ENCODE measurements around the gene ABRACL. TPM values are rescaled to one million over a fixed set of nuclear protein-coding genes. Genes with fewer than 3 reads are reported as not detected.

Gene ABRACL
- total RNA-seq, 1 donor from 2014 or later: 33.2 TPM

DNA sequence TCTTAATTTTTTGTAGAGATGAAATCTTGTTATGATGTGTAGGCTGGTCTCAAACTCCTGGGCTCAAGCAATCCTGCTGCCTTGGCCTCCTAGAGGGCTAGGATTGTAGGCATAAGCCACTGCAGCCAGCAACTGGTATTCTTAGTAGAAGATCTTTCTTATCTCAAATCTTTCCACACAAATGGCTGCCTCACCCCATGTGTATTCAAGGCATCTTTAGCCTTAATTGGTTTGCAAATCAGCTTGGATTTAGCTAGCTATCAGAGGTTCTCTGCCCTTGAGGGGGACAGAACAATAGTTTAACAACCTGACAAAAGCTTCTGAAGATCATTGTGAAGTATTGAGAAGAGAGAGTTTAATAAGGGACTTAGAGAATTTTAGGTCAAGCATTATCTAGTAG is 17.9 kb upstream of the ABRACL start:
- peaks cover 2% of the 10 kb centered on the region for H3K9me3 Mint-ChIP-seq (ENCODE audit: unreplicated experiment)
- DNase-seq: no peak
- no peaks in the 10 kb centered on the region for H3K4me1 Mint-ChIP-seq (ENCODE audit: low read depth, unreplicated experiment)
- no peak overlapping the region for H3K4me3 Mint-ChIP-seq (ENCODE audit: unreplicated experiment)
- no peak overlapping the region for H3K27ac Mint-ChIP-seq (ENCODE audit: unreplicated experiment)
- no peak for TF ChIP-seq CTCF (IDR thresholded peaks at IDR 0.05; ENCODE audit: partially characterized antibody, unreplicated experiment)
- H3K36me3 Mint-ChIP-seq (ENCODE audit: unreplicated experiment): no peaks in the 10 kb centered on the region
- H3K27me3 Mint-ChIP-seq (ENCODE audit: unreplicated experiment): peaks cover 6% of the 10 kb centered on the region

DNA sequence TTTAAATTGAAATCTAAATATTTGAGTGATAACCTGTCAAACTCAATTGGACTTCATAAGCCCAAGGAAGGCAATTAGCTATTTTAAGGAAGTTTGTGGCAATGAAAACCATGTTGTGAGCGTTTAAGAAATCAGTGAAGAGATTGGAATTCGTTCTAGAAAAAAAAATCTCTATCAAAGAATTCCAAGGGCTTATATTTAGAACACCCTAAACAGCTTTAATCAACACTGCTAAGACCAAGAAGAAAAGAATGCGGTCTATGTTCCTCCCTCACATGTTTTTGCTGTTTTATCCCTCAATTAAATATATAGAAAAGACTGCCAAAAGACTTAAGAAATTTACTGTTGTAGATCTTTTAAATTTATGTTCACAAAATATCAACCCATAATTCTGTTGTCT is 16.6 kb upstream of the ABRACL start:
- peaks cover 2% of the 10 kb centered on the region for H3K9me3 Mint-ChIP-seq (ENCODE audit: unreplicated experiment)
- peaks cover 2% of the 10 kb centered on the region for H3K4me1 Mint-ChIP-seq (ENCODE audit: low read depth, unreplicated experiment)
- DNase-seq: no peak
- peaks cover 6% of the 10 kb centered on the region for H3K27me3 Mint-ChIP-seq (ENCODE audit: unreplicated experiment)
- H3K4me3 Mint-ChIP-seq (ENCODE audit: unreplicated experiment): no peak overlapping the region
- no peak overlapping the region for H3K27ac Mint-ChIP-seq (ENCODE audit: unreplicated experiment)
- no peak for TF ChIP-seq CTCF (IDR thresholded peaks at IDR 0.05; ENCODE audit: partially characterized antibody, unreplicated experiment)
- H3K36me3 Mint-ChIP-seq (ENCODE audit: unreplicated experiment): no peaks in the 10 kb centered on the region

DNA sequence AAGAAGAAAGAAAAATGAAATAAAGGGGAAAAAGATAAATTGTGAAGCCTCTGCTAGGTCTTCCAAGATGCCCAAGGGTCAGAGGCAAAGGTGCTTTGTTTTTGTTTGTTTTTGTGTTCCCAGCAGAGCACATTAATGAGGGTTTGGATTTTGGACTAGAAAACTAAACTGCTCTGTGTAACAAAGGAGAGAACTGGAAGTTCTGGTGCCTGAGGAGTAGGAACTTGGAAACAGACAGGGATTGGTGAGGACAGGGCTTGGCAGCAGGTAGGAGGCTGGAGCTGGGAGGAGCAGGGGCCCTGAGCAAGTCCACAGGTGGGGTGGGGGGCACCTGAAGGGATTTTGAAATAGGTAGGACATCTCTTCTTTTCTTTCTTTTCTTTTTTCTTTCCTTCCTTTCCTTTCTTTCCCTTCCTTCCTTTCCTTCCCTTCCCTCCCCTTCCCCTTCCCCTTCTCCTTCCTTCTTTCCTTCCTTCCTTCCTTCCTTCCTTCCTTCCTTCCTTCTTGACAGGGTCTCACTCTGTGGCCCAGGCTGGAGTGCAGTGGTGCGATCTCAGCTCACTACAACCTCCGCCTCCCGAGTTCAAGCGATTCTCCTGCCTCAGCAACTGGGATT is 15.3 kb upstream of the ABRACL start:
- peaks cover 2% of the 10 kb centered on the region for H3K9me3 Mint-ChIP-seq (ENCODE audit: unreplicated experiment)
- no peaks in the 10 kb centered on the region for H3K36me3 Mint-ChIP-seq (ENCODE audit: unreplicated experiment)
- peaks cover 4% of the 10 kb centered on the region for H3K27me3 Mint-ChIP-seq (ENCODE audit: unreplicated experiment)
- no peak overlapping the region for H3K27ac Mint-ChIP-seq (ENCODE audit: unreplicated experiment)
- no peak overlapping the region for H3K4me3 Mint-ChIP-seq (ENCODE audit: unreplicated experiment)
- peaks cover 8% of the 10 kb centered on the region for H3K4me1 Mint-ChIP-seq (ENCODE audit: low read depth, unreplicated experiment)
- DNase-seq: no peak
- TF ChIP-seq CTCF (IDR thresholded peaks at IDR 0.05; ENCODE audit: partially characterized antibody, unreplicated experiment): no peak

- H3K4me3 Mint-ChIP-seq (ENCODE audit: unreplicated experiment): no peak overlapping the region
- no peak for DNase-seq
- H3K4me1 Mint-ChIP-seq (ENCODE audit: low read depth, unreplicated experiment): peaks cover 8% of the 10 kb centered on the region
- TF ChIP-seq CTCF (IDR thresholded peaks at IDR 0.05; ENCODE audit: partially characterized antibody, unreplicated experiment): no peak
- no peaks in the 10 kb centered on the region for H3K36me3 Mint-ChIP-seq (ENCODE audit: unreplicated experiment)
- H3K9me3 Mint-ChIP-seq (ENCODE audit: unreplicated experiment): peaks cover 1% of the 10 kb centered on the region
- H3K27ac Mint-ChIP-seq (ENCODE audit: unreplicated experiment): no peak overlapping the region
- peaks cover 2% of the 10 kb centered on the region for H3K27me3 Mint-ChIP-seq (ENCODE audit: unreplicated experiment)
Measured at GRCh38 chr6:139014945-139015344, 13.6 kb upstream of the ABRACL start.

GRCh38 chr6:139016337-139017213 is 12.0 kb upstream of the ABRACL start:
- DNase-seq: no peak
- TF ChIP-seq CTCF (IDR thresholded peaks at IDR 0.05; ENCODE audit: partially characterized antibody, unreplicated experiment): no peak

More at GRCh38 chr6:139016337-139017213, 12.0 kb upstream of the ABRACL start:
- peaks cover 8% of the 10 kb centered on the region for H3K4me1 Mint-ChIP-seq (ENCODE audit: low read depth, unreplicated experiment)
- H3K4me3 Mint-ChIP-seq (ENCODE audit: unreplicated experiment): no peak overlapping the region
- no peak overlapping the region for H3K27ac Mint-ChIP-seq (ENCODE audit: unreplicated experiment)
- H3K27me3 Mint-ChIP-seq (ENCODE audit: unreplicated experiment): peaks cover 2% of the 10 kb centered on the region
- H3K9me3 Mint-ChIP-seq (ENCODE audit: unreplicated experiment): peaks cover 1% of the 10 kb centered on the region
- no peaks in the 10 kb centered on the region for H3K36me3 Mint-ChIP-seq (ENCODE audit: unreplicated experiment)

All from glutamatergic neuron (in vitro differentiated cells).